ENCODE measurements around the gene ADAMTSL4.

DNA sequence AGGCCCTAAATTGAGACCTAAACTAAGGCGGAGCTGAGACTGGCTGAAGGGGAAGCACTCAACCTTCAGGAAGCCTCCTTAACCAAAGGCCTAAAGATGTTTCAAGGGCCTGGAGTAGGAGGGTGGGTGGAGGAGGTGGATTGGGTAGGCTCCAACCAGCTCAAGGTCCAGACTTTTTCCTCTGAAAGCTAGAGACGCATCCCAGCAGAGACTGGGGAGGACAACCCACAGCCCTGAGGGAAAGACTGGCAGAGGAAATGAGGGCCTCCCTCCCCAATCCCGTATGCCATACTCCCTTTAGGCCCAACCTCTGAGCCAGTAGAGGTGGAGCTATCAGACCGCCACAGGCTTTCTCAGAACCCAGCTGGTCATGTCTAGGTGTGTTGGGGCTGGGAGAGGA, 40.2 kb upstream of the ADAMTSL4 start:
- TF ChIP-seq, protein P1, sequence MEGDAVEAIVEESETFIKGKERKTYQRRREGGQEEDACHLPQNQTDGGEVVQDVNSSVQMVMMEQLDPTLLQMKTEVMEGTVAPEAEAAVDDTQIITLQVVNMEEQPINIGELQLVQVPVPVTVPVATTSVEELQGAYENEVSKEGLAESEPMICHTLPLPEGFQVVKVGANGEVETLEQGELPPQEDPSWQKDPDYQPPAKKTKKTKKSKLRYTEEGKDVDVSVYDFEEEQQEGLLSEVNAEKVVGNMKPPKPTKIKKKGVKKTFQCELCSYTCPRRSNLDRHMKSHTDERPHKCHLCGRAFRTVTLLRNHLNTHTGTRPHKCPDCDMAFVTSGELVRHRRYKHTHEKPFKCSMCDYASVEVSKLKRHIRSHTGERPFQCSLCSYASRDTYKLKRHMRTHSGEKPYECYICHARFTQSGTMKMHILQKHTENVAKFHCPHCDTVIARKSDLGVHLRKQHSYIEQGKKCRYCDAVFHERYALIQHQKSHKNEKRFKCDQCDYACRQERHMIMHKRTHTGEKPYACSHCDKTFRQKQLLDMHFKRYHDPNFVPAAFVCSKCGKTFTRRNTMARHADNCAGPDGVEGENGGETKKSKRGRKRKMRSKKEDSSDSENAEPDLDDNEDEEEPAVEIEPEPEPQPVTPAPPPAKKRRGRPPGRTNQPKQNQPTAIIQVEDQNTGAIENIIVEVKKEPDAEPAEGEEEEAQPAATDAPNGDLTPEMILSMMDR (IDR thresholded peaks at IDR 0.05 in 2 of 3, conservative IDR thresholded peaks at IDR 0.05 in 1 of 3; ENCODE audit: borderline replicate concordance in 1 of 3, insufficient read depth in 1 of 3, low read depth in 2 of 3, low read length in 2 of 3) = no peak
- TF ChIP-seq, protein P2, sequence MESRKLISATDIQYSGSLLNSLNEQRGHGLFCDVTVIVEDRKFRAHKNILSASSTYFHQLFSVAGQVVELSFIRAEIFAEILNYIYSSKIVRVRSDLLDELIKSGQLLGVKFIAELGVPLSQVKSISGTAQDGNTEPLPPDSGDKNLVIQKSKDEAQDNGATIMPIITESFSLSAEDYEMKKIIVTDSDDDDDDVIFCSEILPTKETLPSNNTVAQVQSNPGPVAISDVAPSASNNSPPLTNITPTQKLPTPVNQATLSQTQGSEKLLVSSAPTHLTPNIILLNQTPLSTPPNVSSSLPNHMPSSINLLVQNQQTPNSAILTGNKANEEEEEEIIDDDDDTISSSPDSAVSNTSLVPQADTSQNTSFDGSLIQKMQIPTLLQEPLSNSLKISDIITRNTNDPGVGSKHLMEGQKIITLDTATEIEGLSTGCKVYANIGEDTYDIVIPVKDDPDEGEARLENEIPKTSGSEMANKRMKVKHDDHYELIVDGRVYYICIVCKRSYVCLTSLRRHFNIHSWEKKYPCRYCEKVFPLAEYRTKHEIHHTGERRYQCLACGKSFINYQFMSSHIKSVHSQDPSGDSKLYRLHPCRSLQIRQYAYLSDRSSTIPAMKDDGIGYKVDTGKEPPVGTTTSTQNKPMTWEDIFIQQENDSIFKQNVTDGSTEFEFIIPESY (IDR thresholded peaks at IDR 0.05; ENCODE audit: extremely low read depth, insufficient replicate concordance, low read length) = no peak
- TF ChIP-seq SIN3A (IDR thresholded peaks at IDR 0.05; ENCODE audit: low read depth) (no peak), POLR2AphosphoS5 (IDR thresholded peaks at IDR 0.05; ENCODE audit: low read depth, low read length) (no peak), POLR2A (IDR thresholded peaks at IDR 0.05; ENCODE audit: borderline replicate concordance, extremely low read depth, insufficient read depth, insufficient read length) (no peak), RAD21 (IDR thresholded peaks at IDR 0.05; ENCODE audit: low read depth) (no peak), TCF7L2 (IDR thresholded peaks at IDR 0.05; ENCODE audit: borderline replicate concordance, extremely low read depth, insufficient read depth, insufficient read length) (no peak), ZFX (IDR thresholded peaks at IDR 0.05) (no peak), SRF (IDR thresholded peaks at IDR 0.05; ENCODE audit: low read depth) (no peak), CEBPB (IDR thresholded peaks at IDR 0.05; ENCODE audit: low read depth) (no peak), ZNF274 (IDR thresholded peaks at IDR 0.05; ENCODE audit: low read depth, low read length) (no peak), EZH2 (IDR thresholded peaks at IDR 0.05) (no peak), ELF1 (IDR thresholded peaks at IDR 0.05; ENCODE audit: borderline replicate concordance, low read depth) (no peak), FOSL1 (IDR thresholded peaks at IDR 0.05; ENCODE audit: low read depth) (no peak)
